Raji (cell line): ENCODE data around the gene KCNK3.

Experiments
- POLR2A ChIP-seq: IDR thresholded peaks from 2 replicates; pipeline ENCODE4 v1.6.1; 2011; ENCODE audit warnings: low read depth, low read length, control low read depth; ENCODE audit not compliant: insufficient read depth

KCNK3 gene

DNA sequence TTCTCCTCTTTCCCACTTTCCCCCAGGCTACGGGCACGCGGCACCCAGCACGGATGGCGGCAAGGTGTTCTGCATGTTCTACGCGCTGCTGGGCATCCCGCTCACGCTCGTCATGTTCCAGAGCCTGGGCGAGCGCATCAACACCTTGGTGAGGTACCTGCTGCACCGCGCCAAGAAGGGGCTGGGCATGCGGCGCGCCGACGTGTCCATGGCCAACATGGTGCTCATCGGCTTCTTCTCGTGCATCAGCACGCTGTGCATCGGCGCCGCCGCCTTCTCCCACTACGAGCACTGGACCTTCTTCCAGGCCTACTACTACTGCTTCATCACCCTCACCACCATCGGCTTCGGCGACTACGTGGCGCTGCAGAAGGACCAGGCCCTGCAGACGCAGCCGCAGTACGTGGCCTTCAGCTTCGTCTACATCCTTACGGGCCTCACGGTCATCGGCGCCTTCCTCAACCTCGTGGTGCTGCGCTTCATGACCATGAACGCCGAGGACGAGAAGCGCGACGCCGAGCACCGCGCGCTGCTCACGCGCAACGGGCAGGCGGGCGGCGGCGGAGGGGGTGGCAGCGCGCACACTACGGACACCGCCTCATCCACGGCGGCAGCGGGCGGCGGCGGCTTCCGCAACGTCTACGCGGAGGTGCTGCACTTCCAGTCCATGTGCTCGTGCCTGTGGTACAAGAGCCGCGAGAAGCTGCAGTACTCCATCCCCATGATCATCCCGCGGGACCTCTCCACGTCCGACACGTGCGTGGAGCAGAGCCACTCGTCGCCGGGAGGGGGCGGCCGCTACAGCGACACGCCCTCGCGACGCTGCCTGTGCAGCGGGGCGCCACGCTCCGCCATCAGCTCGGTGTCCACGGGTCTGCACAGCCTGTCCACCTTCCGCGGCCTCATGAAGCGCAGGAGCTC, 35.4 kb downstream of the KCNK3 start:
- no peak for TF ChIP-seq POLR2A

DNA sequence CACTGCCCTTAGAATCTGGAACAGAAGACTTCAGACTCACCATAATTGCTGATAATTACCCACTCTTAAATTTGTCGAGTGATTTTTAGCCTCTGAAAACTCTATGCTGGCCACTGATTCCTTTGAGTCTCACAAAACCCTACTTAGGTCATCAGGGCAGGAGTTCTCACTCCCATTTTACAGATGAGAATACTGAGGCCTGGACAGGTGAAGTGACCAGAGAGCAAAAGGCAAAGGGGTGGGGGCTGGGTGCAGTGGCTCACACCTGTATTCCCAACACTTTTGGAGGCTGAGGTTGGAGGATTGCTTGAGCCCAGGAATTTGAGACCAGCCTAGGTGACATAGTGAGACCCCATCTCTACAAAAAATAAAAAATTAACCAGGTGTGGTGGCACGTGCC, 36.8 kb downstream of the KCNK3 start:
- no peak for TF ChIP-seq POLR2A

DNA sequence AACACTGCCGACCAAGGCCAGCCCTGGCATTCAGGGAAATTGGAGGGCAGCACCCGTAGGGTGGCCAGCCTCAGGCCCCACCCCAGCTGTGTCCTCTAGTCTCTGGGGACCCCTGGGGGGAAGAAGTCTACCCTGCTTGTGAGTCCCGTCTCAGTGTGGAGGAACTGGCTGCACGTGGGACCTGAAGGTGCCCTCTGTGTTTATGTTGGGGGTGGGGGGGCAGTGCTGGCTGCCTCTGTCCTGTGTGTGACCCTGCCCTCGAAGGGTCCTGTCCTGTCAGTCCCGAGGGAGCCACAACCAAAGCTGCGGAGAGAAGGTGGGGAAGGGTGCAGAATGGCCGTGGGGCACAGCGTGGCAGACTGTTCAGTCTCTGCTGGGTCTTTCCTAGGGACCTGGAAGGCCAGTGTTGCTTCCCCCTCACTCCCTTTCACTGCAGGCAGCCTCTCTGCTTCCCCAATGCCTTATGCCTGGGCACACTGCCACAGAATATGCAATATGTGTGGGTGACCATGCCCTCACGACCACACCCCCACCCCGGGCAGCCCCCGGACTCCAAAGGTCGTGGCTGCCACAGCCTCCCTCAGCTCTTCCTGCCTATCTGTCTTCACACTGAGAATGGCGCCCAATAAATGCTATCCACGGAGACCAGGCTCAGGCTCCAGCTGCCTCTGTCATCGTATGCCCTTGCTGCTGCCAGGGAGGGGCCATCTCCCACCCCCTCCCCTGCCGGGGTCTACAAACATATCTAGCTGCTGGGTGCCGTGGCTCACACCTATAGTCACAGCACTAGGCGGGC, 38.2 kb downstream of the KCNK3 start:
- no peak for TF ChIP-seq POLR2A

DNA sequence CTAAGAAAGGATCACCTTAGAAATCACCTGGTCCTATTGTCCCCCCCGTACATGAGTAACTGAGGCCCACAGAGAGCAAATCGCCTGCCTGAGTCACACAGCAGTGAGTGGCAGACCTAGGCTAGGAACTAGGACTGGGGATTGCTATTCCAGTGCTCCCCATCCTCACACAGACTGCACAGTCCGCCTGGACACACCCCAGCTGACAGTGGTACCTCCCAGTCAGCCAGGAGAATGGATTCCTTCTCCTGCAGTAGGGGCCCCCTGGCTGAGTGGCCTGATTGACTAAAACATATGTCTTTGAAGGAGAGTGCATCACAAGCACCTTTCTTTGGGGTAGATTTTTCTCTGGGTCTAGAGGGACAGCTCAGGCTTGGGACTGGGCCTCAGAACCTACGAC, 39.2 kb downstream of the KCNK3 start:
- TF ChIP-seq POLR2A, result no peak

DNA sequence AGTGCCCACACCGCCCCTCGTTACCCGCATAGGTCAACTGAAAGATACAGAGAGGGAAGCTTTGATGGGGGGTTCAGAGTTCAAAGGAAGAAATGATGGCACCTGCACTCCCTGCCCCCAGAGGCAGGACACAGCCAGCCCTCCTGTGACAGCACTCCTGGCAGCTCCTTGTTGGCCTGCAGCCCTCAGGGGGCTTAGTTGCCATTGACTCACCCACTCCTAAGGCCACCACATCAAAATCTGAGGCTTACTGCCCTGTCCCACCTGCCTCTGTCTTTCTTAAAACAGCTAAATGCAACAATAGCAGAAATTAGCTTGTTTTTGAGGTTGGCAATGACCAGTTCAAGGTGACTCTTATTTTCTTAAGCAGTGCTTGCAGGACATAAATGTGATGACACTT, 39.9 kb downstream of the KCNK3 start:
- no peak for TF ChIP-seq POLR2A

DNA sequence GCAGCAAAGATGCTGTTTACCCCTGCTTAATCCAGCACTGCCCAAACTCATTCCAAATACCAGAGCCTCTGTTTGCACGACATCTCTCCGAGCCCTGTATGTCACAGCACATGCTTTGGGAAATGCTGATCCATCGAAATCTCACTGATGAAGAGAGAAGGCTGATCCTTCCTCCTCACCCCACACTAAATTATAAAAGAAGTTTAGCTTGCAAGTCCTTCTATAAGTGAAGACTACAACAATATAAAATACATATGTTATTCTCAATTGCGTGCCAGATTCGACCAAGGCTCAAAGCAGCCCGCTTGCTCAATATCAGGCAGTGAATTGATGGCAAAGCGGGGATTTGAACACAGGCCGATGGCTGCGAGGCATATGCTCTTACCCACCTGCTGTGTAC, 40.9 kb downstream of the KCNK3 start:
- TF ChIP-seq POLR2A, result no peak

DNA sequence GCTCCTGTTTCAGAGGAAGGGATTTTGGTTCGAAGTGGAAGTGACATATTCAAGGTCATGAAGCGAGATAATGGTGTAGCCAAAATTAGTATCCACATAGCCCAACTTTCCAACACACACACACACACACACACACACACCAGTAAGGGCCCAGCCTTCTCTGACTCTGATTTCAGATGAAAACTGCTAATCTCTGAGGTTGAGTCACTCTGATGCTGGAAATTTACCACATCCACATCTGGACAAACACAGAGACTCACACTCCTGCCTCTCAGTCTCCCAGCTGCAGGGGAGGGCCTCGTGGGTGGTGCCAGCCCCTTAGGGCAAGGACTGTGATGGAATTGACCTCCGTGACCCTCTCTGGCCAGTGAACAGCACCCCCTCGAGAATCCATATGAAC, 42.6 kb downstream of the KCNK3 start:
- no peak for TF ChIP-seq POLR2A

DNA sequence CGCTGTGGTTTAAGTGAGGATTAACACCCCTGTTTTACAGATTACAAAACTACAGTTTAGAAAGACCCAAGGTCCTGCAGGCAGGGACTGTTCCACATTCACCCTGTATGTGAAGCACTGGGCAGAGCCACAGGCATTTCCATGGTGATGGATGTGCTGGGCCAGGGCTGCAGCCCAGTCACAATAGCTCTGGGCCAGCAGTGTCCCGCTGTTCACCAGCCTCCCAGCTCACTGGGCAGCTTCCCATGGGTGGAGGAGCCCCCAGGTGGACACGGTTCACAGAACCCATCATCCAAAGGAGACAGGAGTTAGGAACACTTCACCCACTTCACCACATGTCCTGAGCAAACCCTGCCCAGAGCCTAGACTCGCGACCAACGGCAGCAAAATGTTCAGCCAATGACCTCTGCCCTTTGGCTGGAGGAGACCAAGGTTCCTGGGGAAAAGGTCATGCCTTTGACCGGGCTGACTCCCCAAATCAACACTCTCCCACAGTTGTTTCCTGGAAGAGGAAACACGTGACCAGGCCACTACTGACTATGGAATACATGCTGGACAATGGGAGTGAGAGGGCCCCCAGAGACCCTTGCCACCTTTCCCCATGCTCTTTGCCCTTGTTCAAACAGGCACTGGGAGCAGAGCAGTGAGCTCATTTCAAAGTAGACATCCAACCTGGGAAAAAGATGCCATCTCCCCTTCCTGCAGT, 43.5 kb downstream of the KCNK3 start:
- TF ChIP-seq POLR2A, result no peak

DNA sequence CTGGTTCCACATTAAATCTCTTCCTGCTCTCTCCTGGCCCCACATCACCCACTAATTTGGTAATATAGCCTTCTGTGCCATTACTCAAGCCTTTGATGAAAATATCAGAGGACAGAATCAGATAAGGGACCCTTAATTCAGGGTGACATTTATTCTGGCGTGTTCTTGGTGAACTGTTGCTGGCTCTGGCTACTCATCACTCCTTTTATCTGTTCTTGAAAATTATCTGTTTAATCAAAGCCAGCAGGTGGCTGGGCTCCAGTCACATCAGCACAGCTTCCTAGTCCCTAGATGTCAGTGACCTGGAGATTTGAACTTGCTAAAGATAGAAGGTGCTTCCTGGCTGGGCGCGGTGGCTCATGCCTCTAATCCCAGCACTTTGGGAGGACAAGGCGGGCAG, 44.7 kb downstream of the KCNK3 start:
- no peak for TF ChIP-seq POLR2A

DNA sequence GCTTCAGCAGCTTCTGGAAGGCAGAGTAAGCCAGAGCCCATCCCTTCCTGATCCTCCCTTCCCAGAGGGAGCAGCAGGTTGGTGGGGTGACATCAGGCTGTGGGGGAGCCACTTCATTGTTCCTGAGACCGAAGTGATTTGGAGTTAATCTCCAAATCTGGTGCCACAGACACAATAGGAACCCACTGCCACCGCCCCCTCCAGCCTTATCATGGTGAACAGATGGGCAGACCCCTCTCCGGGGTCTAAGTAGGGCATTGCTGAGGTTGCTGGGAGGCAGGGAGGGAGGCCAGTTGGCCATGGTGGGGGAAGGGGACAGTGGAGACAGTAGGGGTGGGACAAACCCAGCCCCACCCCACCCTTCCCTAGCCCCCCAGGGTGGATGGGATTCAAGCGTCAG, 46.0 kb downstream of the KCNK3 start:
- TF ChIP-seq POLR2A, result no peak

DNA sequence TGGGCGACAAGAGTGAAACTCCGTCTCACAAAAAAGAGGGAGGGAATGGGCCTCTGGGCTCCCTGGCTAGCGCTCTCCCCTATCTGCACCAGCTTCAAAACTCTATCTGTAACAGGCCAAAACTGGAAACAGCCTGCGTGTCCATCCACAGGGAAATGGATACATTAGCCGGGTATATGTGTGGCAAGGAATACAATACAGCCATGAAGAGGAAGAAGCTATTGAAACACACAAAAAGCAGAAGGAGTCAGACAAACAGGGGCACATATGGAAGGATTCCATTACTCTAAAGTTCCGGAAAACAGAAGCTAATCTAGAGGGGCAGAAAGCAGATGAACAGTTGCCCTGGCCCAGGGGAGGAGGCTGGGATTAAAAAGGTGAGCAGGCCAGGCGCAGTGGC, 47.0 kb downstream of the KCNK3 start:
- no peak for TF ChIP-seq POLR2A

DNA sequence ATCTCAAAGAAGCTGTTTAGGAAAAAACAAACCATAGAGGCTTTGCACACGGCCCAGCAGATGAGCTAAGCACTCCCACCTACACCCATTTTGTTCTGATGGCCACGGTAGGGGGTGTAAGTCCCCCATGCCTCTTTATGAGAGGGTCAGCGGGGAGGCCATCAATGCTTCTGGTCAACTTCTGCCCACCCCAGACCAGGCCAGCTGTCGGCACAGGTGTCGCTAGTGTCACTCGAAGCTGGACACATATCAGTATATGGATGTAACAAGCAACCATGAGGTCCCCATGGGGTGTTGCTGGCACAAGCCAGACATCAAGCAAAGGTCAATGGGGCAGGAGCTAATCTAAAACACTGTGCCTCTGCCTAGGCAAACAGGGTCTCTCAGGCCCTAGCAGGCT, 47.8 kb downstream of the KCNK3 start:
- TF ChIP-seq POLR2A, result no peak

DNA sequence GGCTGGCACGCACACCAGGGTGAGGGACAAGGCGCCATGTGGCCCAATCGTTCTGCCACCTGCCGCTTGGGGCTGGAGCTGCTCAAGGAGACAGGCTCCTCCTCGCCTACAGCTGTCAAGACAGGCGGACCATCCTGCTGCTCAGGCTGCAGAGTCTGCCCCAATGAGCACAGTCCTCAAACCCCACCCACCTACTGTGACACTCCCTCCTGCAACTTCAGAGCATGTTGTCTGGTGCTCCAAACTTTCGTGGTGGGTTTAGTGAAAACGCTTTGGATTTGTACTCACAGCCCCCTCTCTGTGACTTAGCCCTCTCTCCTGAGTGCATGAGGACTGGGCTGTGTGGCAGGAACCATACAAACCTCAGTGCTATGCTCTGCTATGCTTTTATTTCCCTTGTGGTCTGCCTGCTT, 48.4 kb downstream of the KCNK3 start:
- no peak for TF ChIP-seq POLR2A

DNA sequence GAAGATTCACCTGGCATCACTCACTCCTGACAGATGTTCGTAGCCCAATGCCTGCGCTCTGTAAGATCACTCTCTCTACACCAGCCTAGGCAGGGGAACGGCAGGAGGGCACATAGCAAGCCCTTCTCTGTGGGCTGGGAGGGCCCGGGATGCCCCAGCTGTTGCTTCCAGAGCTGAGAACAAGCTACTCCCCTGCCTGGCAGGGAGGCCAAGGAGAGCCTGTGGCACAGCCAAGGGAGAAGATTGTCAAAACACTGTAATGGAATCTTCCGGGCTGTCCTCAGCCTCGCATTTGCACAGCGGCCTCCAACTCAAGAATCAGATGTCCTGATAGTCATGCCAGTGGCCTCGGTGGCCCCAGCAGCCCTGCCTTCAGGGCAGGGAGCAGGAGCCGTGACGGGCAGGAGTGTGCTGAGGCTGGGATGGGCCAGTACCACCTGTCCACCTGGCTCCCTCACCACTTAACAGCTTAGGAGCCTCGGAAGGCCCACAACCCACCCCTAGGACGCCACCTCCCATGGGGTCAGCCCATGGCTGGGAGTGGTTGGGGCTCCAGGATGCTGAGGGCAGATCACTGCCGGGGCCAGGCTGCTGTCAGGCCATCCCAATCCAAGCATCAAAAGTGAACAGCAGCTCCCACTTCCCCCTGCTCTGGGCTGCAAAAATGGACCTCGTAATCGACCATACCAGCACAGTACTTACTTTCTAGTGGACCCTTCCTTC, 49.7 kb downstream of the KCNK3 start:
- TF ChIP-seq POLR2A, result no peak

DNA sequence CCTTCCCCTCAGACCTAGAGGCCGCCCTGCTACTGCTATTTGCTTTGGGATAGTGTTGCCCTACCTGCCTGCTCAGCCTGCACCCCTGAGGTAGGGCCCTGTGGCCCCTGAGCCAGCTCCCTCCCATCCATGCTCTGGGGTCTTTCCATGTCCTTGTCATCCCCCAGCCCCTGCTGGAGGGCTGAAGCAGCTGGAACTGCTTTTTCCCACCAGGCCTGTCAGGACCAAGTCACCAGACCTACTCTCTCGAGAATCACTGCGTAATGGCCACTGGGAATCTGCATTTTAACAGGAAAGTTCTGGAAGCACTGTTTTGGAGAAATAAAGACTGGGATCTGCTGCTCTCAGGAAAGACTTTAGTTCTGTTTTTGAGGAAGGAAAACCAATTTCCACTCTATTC, 51.3 kb downstream of the KCNK3 start:
- no peak for TF ChIP-seq POLR2A
